DMS53 (cell line): ENCODE results near the gene LRRC10B.
A peak's percentile ranks its signal among the peaks of the same experiment; 100 is the strongest.

ENCODE experiments used
- DNase-seq: peaks from one replicate; lab custom pipeline; 2025; lab: John Stamatoyannopoulos, UW

LRRC10B gene

DNA sequence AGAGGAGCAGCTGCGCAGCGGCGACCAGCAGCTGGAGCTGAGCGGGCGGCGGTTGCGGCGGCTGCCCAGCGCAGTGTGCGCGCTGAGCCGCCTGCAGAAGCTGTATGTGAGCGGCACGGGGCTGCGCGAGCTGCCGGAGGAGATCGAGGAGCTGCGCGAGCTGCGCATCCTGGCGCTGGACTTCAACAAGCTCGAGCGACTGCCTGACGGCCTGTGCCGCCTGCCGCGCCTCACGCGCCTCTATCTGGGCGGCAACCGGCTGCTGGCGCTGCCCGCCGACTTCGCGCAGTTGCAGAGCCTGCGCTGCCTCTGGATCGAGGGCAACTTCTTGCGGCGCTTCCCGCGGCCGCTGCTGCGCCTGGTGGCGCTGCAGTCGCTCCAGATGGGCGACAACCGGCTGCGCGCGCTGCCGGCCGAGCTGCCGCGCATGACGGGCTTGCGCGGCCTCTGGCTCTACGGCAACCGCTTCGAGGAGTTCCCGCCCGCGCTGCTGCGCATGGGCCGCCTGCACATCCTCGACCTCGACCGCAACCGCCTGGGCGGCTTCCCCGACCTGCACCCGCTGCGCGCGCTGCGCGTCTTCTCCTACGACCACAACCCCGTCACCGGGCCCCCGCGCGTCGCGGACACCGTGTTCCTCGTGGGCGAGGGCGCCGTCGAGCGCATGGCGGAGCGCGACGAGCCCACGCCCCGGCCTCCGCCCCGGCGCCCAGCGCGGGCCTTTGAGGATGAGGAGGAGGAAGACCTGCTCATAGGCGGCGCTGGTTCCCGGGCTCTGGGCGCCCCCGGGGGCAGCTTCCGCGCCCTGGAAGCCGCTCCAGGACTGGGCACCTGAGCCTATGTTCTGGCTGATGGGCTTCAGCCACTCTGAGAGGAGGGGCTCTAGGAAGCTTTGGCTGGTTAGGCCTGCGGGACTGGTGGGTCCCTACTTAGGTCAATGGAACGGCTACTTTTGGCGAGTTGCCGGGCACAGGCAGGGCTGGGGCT, 787 bp downstream of the LRRC10B start:
- DNase-seq, result peak; percentile 97

DNA sequence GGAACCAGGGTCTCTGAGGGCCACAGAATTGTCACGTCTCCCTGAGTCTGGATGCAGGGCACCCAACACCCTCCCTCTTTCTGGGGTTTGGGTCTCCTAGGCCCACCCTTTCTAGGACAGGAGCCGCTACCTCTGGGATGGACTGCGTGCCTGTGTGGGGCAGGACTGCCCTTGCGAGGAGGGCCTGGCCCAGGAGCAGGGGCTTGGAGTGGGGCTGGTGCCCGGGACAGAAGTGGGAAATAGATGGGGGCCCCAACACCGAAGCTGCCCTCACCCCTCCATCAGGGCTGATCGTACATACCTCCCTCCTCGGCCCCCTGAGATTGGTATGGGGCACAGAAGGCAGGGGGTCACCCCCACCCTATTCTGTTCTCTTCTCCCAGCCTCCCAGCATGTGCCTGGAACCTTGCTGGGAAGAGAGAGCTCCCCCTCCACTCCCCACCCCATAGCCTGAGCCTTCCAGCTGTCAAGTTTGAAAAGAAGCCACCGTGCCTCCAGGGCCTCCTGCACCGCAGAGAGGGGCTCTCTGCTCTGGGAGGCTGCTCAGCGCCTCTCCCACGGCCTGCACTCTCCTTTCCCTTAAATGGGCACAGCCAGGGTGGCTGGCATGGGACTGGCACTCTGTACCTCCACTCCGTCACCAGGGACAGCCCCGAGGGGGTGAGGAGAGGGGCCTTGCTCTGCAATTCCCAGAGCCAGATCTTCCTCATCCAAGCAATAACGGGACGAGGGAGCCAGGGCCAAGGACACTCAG, 1.8 kb downstream of the LRRC10B start:
- no peak for DNase-seq

DNA sequence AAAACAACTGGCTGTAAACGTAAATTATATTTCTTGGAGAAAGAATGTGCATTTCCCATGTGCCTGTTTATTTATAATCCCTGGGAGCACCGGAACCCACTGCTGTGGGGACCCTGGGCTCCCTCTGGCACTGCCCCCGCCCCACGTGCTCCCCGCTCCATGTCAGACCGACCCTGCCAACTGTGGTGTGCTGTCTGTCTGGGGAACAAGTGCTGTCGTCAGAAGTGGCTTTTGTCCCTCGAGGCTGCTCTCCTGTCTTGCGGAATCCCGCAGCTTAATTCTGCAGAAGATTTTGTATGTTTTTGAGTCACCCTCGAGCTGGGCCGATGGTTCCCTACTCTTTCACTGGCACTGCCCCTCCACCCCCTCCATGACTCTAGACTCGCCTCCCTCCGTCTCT, 2.4 kb downstream of the LRRC10B start:
- no peak for DNase-seq

DNA sequence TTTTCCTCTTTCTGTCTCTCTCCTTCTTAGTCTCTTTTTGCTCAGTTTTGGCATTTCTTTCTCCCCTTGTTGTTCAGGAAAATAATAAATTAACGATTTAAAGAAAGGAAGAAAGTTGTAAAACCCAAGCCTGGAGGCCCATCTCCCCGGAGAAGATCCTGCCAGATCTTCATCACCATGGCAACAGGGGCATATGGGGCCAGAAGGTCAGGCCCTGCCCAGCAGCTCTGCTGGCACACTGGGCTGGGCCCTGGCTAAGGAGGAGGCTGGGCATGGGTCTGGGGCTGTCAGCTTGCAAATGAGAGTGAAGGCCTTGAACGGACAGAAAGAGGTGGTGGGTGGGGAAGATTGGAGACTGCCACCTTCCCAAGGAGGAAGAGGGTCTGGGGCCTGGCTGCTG, 2.8 kb downstream of the LRRC10B start:
- peak; percentile 24 for DNase-seq

DNA sequence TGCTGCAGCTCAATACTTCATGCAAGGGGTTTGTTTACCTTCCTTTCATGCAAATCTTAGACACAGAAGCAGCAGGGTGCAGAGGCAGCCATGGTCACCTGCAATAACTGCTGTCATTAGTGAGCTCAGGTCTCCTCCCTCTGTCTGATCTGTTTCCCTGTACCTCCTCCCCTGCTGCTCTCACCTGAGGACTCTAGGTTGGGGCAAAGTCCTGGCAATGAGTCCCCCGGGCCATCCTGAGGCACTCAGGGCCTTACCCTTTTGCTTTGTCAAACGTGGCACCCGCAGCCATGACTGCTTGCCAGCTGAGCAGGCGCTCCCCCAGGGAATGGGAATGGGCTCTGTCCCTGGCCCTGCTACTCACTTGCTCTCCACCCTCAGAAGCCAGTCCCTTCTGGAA, 3.9 kb downstream of the LRRC10B start:
- DNase-seq, result peak; percentile 88

DNA sequence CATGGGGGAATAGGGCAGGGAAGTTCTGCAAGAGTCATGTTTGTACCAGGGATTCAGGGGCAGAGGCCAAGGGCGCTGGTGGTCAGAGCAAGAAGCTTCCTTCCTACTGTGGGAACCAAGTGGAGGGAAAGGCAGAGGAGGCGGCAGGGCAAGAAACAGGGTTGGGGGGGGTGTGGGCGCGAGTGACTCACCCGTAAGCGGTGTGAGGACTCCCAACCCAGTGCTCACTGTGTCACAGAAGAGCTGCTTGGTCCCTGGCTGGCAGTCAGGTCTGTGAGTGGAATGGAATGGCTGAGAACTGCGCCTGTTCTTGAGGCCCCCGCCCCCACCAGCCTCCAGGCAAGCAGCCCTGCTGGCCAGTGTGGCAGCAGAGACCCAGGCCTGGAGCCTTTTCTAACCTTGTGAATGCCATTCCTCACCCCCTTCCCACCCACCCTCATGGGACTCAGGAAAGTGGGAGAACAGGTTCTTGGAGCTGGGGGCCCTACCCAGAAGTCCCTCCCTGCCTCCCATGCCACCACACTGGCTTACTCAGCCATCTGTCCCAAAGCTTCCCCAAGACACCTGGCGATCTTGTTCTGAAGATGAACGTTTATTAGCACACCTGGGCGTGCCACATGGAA, 4.7 kb downstream of the LRRC10B start:
- DNase-seq, result peak; percentile 93

DNA sequence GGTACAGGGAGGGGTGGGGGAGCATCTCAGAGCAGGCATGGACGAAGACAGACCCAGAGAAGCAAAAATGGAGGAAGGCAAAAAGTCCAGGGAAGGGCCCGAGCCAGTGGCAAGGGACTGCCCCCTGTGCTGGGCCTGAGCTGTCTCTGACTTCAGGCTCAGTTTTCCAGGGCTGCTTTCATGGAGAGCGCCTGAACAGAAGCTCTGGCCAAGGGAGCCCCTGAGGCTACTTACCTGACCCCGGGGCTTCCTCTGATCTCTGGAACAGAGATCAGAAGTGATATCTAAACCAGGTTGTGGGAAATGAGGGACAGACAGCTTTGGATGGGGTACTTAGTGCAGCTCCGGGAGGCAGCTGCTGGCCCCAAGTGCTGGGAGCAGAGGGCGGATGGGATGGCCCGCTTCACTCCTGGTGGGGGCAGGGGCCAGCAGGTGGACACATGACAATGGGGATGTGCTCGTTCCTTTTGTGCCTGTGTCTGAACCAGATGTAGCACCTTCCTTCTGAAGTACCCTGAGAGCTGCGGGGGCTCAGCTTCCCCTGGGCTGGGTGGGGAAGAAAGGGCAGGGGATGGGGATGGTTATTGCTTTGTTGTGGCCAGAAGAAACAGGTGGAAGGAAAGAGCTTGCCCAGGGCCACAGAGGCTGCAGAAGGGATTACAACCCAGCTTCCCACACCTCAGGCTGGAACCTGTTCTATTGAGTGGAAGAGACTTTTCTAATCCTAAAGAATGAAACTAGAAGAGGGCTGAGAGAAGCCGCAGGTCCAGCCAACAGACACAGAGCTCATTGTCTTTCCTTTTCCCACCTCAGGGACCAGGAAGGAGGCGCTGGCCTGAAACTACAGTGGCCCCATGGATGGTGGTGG, 5.7 kb downstream of the LRRC10B start:
- DNase-seq, result peak; percentile 90

DNA sequence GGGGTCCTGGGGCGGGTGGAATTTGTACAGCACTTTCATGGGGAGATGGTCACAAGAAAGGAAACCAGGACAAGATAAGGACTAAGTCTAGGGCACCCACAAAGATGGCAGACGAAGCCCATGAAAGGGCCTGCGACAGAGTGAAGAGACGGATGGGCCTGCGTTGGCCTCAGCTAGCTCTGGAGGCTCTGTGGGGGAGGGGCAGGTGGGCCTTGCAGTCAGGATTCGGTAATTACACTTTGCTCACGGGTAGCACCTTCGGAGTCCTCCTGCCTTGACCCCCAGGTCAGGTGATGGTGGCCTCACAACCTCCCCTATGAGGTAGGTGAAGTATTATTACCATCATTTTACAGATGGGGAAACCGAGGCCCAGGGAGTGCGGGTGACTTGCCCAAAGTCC, 7.1 kb downstream of the LRRC10B start:
- no peak for DNase-seq

DNA sequence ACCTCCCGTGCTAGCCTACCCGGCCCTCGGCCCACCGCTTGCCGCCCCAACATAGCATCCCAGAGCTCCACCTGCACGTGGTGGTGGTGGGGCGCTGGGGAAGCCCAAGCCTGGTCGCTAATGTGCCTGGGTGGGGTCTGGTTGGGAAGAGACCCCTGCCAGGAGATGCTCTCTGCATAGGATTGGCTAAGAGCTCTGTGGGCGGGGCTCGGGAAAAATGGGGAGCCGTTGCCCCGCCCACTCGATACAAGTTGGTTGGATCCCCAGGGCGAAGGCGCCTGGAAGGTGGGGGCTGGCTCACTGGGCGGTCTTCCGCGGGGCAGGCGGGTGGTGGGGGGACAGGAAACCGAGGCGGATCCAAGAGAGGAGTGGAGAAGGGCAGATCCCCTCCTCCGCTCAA, 7.6 kb downstream of the LRRC10B start:
- no peak for DNase-seq

DNA sequence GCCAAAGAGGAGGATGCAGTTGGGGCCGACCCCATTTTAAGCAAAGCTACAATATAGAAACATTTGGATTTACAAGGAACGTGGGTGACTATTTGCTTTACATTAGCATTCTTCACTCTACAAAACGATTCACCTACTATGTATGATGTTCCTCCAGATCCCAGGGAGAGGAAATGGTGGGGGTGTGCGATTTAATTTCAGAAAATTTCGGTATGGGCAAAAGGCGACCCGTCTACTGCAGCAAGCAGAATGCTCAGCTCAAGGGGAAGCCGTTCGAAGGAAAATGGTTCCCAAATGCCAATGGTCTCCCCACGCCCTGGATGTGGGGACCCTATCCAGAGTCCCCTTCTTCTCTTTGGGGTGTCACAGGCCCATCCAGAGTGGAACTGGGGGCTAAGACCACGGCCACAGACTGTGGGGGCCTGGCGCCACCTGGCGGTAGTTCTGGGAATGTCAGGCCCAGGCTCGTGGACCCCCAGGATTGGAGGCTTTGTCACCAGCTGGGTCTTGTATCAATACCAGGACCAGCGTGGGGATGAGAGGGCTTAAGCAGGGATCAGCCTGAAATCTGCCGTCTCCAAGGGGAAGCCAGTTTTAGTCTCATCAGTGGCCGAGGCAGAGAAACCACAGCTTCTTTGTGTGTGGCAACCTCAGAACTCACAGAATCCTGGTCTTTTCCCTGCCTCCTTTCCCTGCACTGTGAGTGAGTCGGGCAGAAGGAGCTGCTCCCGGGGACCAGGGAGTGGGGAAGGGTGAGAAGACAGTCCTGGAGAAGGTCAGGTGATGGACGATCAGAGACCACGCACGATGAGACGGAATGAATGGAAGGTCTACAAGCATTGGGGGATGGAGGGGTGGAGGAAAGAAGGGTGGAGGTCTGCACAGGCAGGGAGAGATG, 8.4 kb downstream of the LRRC10B start:
- DNase-seq, result peak; percentile 50

DNA sequence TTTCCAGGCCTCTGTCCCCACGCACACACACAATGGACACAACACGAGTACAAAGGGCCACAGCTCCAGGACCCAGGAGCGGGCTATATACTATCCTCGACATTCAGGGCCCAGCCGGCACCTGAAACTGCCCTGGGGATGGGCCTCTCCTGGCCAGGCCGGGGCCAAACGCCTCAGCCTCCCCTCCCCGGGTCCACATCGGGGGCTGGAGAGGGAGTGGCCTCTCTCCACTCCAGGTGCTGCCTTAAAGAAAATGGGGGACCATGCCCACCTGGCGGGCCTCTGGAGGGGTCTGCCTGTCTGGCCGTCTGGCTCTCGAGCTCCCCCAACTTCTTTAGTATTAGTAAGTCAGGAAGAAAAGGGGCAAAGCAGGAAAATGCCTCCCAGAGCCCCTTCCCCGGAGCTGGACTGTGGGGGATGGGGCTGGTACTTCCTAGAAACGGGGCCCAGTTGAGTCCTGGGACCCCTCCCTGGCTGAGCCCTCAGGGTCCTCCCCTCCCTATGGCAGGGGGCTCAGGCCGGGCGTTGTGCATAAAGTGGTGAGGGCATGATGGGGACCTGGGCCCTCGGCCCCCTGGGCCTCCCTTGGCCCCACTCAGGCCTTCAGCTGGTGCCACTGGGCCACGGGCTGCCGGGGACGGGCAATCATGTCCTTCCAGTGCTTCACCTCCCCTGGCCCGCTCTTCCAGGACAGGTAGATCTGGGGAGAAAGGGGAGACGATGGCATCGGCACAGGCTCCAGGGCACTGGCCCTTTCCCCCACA, 9.7 kb downstream of the LRRC10B start:
- no peak for DNase-seq

DNA sequence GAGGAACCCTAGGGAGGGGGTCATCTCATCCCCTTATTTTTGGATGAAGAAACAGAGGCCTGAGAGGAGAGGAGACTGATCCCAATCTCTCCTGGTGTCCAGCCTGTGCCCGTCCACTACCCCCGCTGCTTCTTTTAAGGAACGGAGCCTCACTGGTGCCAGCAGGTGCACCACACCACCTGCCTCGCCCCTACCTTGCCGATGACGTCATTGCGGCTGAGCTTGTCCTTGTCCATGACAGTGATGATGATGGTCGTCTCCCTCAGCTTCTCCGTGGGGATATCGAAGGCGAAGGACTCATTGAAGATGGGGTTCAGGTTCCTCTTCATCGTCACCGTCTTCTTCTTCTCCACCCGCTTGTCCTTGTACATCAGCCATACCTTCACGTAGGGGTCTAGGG, 14.3 kb downstream of the LRRC10B start:
- DNase-seq, result no peak

DNA sequence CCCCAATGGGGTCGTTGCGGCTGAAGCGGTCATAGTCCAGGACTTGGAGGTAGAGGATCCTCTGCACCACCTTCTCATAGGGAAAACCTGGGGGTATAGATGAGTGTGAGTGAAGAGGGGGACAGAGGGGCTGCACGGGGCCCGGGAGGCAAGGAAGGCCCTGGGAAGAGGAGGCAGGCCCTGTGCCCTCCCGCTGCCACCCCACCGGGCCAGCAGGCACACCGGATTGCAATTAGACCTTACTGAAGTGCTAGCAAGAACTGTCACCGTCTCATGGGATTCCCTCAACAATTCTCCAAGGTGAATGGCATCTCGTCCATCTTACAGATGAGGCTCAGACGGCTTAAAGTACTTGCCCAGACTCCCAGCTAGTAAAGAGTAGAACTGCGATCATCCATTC, 15.9 kb downstream of the LRRC10B start:
- no peak for DNase-seq

DNA sequence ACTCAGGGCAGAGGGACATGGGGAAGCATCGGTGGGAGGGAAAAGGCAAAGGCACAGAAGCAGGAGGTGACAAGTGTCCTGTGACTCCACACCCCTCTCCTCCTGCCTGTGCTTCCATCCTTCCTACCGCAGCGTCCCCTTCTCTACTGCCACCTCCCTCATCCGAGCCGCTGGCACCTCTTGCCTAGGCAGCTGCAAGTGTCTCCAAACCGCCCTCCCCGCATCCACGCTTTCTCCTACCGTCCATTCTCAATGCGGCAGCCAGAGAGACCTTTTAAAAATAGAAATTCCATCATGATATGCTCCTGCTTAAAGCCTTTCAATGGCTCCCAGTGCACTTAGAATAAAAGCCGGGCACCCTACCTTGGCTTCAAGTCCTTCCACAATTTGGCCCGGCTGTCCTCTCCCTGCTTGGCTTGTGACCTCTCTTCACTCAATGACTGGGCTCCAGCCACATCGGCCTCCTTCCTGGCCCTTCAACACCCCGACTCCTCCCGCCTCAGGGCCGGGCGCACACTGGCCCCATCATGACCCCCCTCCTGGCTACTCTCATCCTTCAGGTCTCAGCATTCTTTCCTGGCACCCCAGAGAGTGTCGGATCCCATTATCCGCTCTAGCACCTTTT, 16.5 kb downstream of the LRRC10B start:
- no peak for DNase-seq

DNA sequence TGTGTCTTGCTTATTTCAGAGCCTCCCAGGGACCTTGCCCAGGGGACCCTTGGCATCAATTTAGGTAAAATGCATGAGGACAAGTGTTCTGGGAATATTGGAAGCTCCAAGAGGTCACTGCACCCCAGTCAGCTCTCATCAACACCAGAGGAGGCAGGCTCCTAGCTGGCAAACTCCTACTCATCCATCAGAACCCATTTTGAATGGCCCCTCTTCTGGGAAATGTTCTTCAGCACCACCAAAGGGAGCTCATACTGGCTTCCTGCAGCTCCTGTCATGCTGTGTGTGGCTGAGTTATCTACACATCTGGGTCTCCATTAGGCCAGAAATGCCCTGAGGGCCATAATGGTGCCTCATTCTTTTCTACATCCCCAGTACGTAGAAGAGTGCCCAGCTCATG, 17.7 kb downstream of the LRRC10B start:
- no peak for DNase-seq

DNA sequence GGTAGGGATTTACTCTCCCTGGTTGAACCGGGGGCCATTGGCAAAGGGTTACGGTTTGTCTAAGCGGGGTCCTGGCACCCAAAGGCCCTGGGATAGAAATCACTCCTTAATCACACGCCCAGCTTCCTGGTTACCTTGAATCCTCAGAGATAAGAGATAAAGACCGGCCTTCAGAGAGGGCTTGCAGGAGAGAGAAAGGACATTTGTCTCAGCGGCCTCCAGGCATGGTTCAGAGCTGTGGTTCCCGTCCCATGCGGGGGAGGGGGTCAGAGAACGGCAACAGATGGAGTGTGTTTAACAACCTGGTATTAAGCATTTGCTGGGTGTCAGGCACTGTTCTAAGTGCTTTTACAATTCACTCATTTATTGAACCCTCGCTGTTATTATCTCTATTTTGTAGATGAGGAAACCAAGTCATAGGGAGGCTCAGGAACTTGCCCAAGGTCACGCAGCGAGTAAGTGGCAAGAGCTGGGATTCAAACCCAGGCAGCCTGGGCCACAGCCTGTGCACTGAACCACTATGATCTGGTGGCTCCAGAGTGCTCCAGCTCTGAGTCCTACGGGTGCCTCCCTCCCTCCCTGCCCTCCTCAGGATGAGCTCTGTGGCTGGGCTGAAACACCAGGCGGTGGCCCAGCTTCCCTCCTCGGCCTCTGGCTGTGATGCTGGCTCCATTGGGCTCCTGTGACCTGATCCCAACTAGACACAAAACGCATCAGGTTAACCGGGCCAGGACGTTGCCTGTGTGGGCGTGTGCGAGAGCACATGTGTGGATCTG, 18.6 kb downstream of the LRRC10B start:
- DNase-seq, result no peak

DNA sequence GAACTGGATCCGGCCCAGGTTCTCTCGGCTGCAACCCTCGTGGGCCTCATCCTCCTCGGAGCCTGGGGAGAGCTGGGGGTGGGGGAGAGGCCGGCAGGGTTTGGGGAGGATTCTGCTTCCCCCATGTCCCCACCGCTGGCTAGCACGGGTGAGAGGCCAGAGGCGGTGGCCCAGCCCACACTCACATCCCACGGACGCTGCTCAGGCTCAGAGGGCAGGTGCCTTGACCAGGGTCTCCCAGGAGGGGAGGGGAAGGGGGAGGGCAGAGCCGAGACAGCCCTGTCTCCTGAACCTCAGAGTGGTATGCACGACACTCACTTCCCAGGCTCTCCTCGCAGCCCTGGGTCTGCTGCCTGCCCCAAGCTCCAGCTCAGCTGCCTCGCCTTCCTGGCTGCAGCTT, 19.6 kb downstream of the LRRC10B start:
- DNase-seq, result no peak

DNA sequence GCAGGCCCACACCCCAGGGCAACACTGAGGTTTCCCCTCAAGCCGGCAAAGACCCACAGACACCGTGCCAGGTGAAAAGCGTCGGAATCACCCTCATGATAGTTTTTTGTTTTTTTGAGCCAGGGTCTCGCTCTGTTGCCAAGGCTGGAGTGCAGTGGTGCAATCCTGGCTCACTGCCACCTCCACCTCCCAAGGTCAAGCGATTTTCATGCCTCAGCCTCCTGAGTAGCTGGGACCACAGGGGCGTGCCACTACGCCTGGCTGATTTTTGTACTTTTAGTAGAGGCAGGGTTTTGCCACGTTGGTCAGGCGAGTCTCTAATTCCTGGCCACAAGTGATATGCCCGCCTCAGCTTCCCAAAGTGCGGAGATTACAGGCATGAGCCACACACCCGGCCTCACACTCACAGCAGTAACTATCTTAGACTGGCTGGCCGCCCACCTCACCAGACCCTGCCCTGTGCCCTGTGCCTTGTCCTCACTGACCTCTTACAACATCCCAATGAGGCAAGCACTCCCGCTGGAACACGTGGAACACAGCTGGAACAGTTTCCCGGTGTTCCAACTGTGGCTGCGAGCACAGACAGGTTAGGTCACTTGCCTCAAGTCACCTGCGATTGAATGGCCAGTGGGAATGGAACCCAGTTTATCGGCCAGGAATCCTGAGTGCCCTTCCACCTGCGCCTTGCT, 21.1 kb downstream of the LRRC10B start:
- DNase-seq, result no peak
